Right ventricle myocardium inferior (tissue), 1 donor: Measurements from ENCODE around the gene ADA. TPM values are rescaled to one million over a fixed set of nuclear protein-coding genes. Genes with fewer than 3 reads are reported as not detected.
"Not testable (repeated sequence)": the region's sequence is repeated elsewhere in the genome, so short reads cannot be mapped to it uniquely, and the experiment has no call there.

ENCODE experiments used
- ATAC-seq: fragments of 200-7000 bp; cut with Tn5 transposase; one replicate; pipeline ENCODE4 v1.9.1; 2020; ENCODE audit warnings: mild to moderate bottlenecking, moderate library complexity
- DNase-seq: peaks from one replicate; pipeline ENCODE4 v3.0.0; 2021; ENCODE audit errors: missing footprints
- intact Hi-C: fragments of 100-400 bp; cut with DNase I; formaldehyde crosslinking; loops from one replicate; pipeline ENCODE4 v1.11.0; 2022
- long read RNA-seq: library from polyadenylated mRNA; unstranded; transcript quantifications from one replicate; pipeline ENCODE4 v2.0.0, GENCODE V29; 2021
- total RNA-seq: library from RNA; stranded (reverse); fragmentation: NEBNext Ultra II Directional; extraction: Animal tissue kit (Norgen Biotek cat#: 25700); gene quantifications from one replicate; pipeline ENCODE4 v1.2.1, GENCODE V29; 2021
- donor health status: DM: no; HTN: yes; CAD: no; lungs with severe emphysema.

Gene ADA
- 10.7 TPM for total RNA-seq
- long read RNA-seq, transcript ADA-201 (12 exons, 1,539 nt) = major isoform, 11 of 21 reads
- long read RNA-seq, partial matches to known transcripts = 2 of 21 reads
- long read RNA-seq, other reads (novel, unspliced or antisense) = 5 of 21 reads

DNA sequence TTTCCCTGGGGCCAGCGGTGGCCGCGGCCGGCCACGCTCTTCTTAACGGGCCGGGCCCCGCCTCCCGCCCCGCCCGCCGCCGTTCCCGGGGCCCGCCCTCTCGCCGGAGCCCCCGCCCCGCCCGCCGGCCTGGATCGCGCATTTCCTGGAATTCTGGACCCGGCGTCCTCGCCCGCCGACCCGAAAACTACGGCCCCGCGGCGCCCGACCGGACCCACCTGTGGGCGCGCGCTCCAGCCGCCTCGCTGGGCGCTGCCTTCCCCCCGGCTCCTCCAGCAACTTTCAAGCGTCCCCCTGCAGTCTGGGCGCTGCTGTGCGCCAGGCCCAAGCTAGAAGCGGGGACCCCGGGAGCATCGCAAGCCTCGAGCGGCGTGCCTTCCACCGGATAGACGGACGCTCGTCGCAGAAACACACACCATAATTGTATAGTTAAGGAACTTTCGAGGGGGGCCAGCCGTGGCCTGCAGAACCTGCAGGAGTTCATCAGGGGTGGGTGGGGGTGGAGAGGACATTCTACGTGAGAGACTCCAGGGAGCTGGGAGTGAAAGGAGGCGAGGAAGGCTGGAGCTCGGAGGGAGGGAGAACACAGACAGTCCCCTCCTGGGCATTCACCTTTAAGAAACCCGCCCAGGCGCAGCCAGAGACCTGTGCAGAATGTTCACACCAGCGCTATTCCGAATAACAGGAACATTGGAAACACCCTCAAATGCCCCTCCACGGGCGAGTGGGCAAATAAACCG, at the start of gene ADA:
ADA (minus strand) TSS at position 16 of the 740 bp plus-strand sequence. CDS start 92 bp downstream, outside the sequence.
- peak; percentile 84 for ATAC-seq
- DNase-seq = peak; percentile 84
- intact Hi-C loops = loop anchor here (5.0 kb wide), 1 partner anchor 35 kb away; no protein-coding TSS in a partner anchor

DNA sequence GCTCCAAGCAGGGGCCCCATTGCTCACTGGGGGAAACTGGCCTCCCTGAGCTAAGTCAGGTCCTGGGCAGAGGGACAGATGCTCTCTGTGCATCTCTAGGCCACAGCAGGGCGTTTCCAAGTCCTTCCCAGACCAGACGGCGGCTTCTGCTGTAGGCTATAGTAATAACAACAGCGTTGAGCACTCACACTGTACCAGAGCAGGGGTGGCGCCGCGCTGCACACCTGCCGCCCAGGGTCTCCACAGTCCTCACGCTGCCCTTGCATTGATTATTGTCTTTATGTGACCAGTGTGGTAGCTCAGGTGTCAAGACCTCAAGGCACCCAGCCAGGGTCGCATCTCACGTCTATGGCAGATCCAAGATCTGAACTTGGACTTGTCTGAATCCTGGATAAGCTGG, 48.8 kb upstream of the ADA start:
- no peak for DNase-seq
- no peak for ATAC-seq
- intact Hi-C loops = no loop called here

DNA sequence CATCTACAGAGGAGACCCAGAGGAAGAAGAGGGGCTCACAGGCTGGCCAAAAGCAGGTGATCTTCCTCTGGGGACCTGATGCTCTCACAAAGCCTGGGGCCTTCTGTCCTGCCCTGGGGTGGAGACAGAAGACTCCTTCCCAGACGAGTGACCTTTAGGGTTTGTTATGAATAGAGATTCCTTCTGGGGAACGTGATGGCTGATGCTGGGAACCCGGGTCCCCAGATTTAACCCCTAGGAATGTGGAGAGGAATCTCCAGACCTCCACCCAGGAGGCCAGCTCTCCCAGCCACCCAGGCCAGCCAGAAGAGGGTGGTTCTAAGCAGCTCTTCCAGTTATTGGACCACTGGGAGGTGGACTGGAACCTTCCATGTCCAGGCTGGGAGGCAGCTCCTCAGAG, 46.9 kb upstream of the ADA start:
- ATAC-seq (no peak), DNase-seq (no peak)
- intact Hi-C loops = no loop called here

DNA sequence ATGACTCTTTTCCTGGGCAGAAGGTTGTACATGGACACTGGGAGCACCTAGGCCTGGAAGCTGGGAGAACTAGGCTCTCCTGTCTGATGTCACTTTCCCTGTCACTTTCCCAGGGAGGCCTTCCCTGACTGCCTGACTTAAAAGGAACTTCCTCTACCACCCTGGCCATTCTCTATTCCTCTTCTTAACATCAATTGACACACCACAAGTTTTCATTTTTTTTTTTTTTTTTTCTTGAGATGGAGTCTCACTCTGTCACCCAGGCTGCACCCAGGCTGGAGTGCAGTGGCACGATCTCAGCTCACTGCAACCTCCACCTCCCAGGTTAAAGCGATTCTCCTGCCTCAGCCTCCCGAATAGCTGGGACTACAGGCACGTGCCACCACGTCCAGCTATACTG, 45.5 kb upstream of the ADA start:
- DNase-seq, ATAC-seq, intact Hi-C loops: not testable (repeated sequence)

DNA sequence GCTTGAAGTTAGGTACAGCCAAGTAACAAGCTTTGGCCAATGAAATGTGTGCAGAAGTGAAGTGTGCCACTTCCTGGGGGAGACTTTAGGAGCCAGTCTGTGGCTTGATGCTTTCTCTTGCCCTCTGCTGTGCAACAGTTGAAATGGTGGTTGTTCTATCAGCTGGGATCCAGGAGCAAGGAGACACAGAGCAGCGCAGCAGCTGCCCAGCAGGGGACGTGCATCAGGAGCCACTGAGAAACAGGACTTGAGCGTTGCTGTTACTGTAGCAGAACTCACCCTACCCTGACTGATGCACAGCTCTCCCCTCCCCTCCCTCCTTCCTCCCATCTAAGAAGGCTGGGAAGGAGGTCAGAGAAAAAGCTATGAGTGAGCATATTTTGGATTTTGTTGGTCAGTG, 44.8 kb upstream of the ADA start:
- DNase-seq (no peak), ATAC-seq (no peak)
- intact Hi-C loops = no loop called here

DNA sequence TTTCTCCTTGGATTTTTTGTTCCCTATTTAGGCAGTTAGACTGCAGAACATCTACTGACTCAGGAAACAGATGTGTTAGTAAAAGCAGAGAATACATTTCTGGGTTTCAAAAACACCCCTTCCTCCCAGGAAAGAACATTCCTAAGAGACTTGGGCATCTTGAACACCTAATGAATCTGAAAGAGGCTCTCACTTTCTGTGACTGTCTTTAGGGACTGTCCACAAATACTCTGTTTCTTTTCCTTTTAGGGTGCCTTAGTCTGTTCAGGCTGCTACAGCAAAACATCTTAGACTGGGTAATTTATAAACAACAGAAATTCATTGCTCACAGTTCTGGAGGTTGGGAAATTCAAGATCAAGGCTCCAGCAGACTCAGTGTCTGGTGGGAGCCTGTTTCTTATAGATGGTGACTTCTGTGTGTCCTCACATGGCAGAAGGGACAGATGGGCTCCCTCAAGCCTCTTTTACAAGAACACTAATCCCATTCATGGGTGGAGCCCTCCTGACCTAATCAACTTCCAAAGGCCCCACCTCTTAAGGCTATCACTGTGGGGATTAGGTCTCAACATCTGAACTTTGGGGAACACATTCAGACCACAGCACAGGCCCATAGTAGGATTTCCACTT, 44.3 kb upstream of the ADA start:
- ATAC-seq (no peak), DNase-seq (no peak)
- intact Hi-C loops = no loop called here

DNA sequence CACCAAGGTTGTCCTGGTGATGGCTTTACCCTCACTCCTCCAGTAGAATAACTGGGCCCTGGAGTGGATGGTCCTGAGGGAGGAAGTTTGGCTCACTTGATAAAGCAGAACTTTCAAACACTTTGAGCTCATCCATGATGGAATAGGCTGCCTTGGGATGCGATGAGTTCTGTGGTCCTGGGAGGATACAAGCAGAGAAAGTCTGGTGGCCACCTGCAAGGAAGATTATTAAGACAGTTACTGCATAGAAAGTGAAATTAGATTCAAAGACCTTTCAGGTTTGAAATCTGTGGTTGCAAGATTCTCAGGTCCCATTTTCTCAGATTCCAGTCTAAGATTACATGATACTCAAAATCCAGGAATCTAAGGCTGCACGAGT, 43.8 kb upstream of the ADA start:
- DNase-seq = no peak
- ATAC-seq = no peak
- intact Hi-C loops = no loop called here

DNA sequence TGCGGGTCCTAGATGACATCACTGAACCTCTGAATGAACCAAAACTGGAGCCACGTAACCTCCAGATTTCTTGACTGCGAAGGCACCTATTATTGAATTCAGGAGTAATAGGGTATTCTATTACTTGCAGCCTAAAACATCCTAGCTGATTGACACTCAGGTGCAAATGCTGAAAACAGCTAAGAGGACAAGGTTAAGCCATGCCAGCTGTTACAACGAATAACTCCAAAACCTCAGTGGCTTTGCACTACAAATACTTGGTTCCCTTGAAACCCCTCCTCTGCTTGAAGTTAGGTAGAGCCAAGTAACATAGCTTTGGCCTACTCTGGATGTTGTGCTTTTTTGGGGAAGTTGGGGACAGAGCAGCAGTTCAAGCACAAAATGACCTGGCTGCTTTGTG, 42.7 kb upstream of the ADA start:
- no peak for DNase-seq
- intact Hi-C loops = no loop called here
- ATAC-seq = no peak

DNA sequence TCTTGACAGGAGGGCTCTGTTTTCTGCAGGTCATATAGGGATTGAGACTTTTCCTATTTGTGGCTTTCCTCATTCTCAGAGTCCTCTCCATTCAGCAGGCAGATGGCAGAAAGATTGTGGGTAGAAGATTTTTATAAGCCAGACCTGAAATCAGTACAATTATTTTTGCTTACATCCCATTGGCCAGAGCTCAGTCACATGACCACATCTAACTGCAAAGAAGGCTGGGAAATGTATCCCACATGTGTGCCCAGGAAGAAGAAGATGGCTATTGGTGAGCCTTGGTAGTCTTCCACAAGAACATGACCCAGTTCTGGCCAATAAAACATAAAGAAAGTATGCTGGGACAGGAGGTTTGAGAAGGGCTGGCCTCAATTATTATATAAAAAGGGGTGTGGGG, 42.1 kb upstream of the ADA start:
- intact Hi-C loops = loop anchor here (2.0 kb wide), 1 partner anchor 21 kb away; the partner anchor contains the start of gene CCN5
- ATAC-seq (no peak), DNase-seq (no peak)

DNA sequence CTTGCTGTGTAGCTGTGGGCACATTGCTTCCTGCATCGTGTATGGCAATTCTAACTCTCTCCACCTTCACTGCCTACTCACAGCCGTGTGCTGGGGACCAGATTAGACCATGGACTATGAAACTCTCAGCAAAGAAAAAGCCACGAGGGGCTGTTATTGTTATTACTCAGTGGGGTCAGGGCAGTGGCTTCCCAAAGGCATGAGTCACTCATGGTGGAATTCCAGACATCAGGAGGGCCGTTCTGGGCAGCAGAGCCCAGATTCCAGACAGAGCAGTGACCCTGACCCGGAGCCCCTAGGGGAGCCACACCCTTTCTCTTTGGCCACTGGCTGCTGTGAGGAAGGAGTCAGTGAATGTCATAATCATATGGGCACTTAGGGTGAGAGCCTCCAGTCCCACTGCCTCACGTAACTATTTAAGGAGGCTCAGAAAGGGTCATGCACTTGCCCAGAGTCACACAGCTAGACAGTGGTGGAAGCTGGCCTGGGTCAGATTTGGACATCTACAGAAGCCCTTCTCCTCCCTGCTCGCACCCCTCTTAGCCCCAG, 41.5 kb upstream of the ADA start:
- intact Hi-C loops = loop anchor here (2.0 kb wide), 1 partner anchor 22 kb away; the partner anchor contains the start of gene CCN5
- ATAC-seq = peak; percentile 82

DNA sequence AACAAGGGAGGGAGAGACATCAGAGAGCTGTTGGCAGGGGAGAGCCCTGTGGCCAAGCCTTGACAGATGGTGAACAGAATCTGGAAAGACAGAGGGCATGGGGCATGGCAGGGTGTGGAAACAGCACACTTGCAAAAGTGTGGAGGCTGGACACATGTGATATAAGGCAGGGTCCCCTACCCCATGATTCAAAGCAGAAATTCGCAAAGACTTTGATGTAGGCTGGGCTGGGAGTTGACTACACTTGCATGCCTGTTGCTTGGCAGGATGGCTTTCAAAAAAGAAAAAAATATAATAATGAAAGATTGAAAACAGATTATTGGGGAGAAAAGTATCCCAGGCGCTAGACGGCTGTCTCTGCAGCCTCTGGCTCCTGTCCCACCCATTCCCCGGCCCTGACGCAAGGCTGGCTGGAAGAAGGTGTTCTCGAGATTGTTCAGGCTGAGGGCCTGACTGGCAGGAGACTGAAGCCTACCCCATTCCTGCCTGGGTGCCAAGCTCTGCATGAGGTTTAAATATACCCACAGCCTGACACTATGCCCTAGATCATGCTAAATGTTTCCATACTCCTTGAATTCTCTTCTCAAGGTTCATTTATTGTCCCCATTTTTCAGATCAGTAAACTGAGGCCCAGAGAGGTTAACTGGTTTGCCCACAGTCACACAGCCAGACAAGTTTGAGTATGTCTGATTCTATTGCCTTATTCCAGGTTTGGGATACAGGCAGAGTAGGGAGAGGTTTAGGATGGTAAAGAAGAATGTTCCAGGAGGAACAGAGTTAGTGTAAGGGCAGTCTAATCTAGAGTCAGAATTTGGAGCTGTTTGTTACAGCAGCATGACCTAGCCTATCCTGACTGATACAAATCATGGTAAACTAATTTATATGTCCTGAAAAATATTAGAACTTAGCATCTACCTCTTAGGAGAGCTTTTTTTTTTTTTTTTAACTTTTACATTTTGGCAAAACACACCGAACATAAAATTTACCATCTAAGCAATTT, 40.2 kb upstream of the ADA start:
- intact Hi-C loops = loop anchor here (2.0 kb wide), 1 partner anchor 23 kb away; the partner anchor contains the start of gene CCN5
- ATAC-seq (peak; percentile 81), DNase-seq (peak; percentile 76)

More for the DNA sequence above, 41.5 kb upstream of the ADA start:
- peak; percentile 76 for DNase-seq

DNA sequence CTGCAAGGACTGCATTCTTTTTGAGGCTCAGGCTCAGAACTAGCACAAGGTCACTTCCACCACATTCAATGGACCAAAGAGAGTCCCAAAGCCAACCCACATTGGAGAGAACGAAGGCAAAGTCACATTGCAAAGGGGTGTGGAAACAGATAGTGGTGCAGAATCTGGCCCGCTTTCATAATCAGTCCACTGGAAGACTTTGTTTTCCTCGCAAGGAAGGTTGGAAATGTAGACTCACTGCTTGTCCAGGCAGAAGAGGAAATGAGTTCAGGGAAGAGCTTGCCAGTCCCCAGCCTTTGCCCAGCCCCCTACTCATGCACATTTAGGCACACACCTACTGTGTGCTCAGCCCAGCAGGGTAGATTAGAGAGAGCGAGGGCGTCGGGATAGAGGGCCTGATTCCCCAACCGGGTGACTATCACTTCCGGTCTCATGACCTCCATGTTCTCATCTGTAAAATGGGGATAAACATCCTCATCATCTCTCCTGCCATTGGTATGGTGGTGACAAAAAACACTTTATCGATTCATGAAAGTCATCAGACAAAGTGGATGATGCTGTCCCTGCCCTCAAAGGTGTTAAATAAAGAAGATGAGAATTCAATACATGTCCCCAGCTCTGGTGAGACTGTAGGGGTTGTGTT, 39.4 kb upstream of the ADA start:
- intact Hi-C loops = loop anchor here (1.0 kb wide), 1 partner anchor 38 kb away; no protein-coding TSS in a partner anchor
- no peak for DNase-seq
- peak; percentile 57 for ATAC-seq

DNA sequence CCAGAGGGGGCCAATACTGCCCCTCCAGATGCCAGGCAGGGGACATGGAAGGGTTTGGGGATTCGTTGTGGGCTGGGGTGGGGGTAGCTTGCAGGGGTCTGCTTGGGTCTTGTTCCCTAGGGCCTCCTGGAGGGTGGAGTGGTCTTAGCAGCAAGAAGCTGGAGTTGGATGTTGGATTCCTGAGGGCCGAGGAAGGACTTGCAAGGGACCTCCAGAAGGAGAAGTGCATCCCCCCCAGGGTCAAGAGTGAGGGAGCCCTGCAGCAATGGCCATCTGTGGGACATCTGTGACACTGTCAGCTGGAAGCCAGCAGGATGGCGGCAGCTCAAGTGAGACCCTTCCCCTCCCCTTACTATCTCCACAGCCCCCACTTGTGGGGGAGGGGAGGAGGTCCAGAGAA, 38.3 kb upstream of the ADA start:
- no peak for ATAC-seq
- no peak for DNase-seq
- intact Hi-C loops = loop anchor here (1.0 to 10.0 kb wide), 3 partner anchors 39 to 475 kb away; partner anchors contain the start of gene OSER1

DNA sequence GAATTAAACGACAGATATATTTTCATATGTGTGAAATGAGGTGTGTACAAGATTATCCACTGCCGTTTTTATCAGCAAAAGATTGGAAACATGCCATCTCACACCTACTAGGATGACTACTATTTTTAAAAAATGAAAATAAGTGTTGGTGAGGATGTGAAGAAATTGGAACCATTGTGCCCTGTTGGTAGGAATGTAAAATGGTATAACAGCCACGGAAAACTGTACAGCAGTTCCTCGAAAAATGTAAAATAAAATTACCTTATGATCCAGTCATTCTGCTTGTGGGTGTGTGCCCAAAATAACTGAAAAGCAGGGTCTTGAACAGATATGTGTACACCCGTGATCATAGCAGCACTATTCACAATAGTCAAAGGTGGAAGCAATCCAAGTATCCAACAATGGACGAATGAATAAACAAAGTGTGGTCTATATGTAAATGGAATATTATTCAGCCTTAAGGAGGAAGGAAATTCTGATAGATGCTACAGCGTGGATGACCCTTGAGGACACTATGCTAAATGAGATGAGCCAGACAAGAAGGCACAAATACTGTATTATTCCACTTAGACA, 36.6 kb upstream of the ADA start:
- no peak for ATAC-seq
- no peak for DNase-seq
- intact Hi-C loops = loop anchor here (5.0 to 10.0 kb wide), 2 partner anchors 156 to 473 kb away; partner anchors contain the start of gene OSER1

DNA sequence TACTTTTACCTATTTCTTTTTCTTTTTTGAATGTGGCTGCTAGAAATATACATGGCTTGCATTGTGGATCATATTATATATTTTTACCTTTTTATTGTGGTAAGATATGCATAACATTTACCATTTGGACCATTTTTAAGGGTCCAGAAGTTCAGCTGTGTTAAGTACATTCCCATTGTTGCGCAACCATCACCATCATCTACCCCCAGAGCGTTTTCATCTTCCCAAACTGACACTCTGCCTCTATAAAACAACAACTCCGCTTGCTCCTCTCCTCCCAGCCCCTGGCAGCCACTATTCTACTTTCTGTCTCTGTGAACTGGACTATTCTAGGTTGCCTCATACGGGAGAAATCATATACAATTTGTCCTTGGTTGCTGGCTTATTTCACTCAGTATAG, 35.4 kb upstream of the ADA start:
- intact Hi-C loops = loop anchor here (5.0 to 10.0 kb wide), 2 partner anchors 155 to 472 kb away; partner anchors contain the start of gene OSER1
- DNase-seq (no peak), ATAC-seq (no peak)

DNA sequence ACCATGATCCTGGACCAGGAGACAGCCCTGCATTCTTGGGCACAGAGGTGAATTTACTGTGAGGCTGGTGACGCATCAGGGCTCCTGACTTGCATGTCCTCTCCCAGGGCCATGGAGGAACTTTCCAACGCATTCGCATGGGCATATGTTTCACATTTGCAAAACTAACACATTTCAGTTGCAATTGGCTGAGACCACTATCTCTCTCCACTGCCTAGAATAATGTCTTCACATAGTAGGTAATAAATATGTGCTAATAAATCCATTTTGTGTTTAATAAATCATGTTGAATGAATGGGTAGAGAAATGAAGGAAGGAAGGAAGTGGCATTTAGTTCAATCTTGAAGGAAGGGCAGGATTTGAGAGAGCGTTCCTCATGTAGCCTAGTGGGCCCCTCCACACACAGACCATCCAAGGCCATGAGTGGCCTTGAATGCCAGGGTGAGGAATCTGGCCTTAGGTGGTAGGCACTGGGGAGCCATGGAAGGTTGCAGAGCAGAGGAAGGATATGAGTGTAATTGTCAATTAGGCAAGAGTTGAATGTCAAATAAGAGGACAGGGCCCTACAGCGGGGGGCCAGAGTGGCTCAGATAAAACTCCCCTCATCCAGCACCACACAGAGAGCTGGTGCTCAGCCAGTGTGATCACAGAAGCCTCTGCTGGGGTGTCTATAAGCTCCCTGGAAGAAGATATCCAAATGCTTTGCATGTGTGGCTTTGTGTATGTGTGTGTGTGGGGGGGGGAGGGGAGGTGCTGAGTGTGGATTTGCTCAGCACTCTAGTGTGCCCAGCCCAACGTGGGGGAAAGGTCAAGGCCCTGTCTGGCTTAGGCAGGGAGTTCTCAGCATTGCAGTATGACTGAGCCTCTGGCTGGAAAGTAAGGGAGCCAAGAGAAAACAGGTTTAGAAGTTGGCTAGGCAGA, 32.8 kb upstream of the ADA start:
- ATAC-seq (peak; percentile 32), DNase-seq (no peak)
- intact Hi-C loops = loop anchor here (2.0 to 10.0 kb wide), 2 partner anchors 298 to 470 kb away; partner anchors contain the start of gene OSER1
